ENCODE measurements around the gene SLIT1. TPM values are rescaled to one million over a fixed set of nuclear protein-coding genes. Genes with fewer than 3 reads are reported as not detected.

The SLIT1 gene
- total and polyA plus RNA-seq, 2 donors (not counting 1 experiment from before 2014, with no cell fraction given) = 0.15 to 0.49 TPM

DNA sequence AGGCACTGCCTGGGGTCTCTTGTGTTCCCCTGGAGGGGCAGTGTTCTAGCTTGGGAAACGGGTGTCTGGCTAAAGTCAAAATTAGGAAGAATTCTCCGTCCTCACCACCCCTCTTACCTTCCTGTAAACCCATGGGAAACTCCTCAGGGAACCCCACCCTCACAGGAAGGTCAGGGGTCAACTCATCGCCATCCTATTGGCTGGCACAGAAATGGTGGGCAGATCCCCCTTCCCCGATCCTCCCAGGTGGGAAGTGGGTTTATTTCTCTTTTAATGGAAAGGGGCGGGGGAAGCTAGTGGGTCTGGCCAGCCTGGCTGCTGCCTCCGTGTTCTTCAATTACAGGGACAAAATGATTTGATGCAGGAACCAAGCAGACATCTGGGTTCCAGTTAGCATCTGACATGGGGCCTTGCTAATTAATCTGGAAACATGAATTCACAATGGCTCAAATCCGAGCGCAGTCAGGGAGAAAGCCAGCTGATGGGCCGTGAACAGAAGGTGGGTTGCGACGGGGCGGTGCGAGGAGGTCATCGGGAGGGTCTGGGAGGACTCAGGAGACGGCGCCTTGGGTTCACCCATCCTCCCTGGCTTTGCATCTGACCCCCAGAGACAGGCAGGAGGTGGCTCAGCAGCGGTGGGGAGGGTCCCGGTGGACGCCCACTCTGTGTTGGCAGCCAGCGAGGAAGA is 66.6 kb downstream of the SLIT1 start:
- H3K4me2 ChIP-seq (replicated peaks; ENCODE audit: low read depth, low read length, poor library complexity, severe bottlenecking) = no peak overlapping the region
- Mint-ChIP-seq H3K9me3 (ENCODE audit: insufficient read depth) (no peaks in the 10 kb centered on the region), H3K27ac (no peak overlapping the region), H3K4me3 (no peak overlapping the region), H3K27me3 (peaks cover 34% of the 10 kb centered on the region), H3K4me1 (no peaks in the 10 kb centered on the region)
- no peak for ATAC-seq (ENCODE audit: low read depth)
- no peak overlapping the region for H3K27ac ChIP-seq (ENCODE audit: low read length in 2 of 2)
- H4K20me1 ChIP-seq (ENCODE audit: control insufficient read depth, insufficient read depth, low read length, poor library complexity, severe bottlenecking) = no peaks in the 10 kb centered on the region
- peaks cover 0 to 12% (median under 1%) of the 10 kb centered on the region in 4 experiments for H3K27me3 ChIP-seq (replicated peaks in 1 of 4; ENCODE audit: control extremely low read depth in 1 of 4, control insufficient read depth in 3 of 4, insufficient read depth in 4 of 4, low read length in 3 of 4)
- H3K4me1 ChIP-seq (ENCODE audit: control insufficient read depth in 2 of 2, insufficient read depth in 2 of 2, low read length in 2 of 2) = no peaks in the 10 kb centered on the region
- ChIA-PET CTCF (interaction anchor here (1.0 kb wide), 1 partner anchor 46 kb away, joined by 4 read pairs; no protein-coding TSS in a partner anchor), POLR2A (no interaction called here)
- no peaks in the 10 kb centered on the region for H3K9me3 ChIP-seq (ENCODE audit: control extremely low read depth in 1 of 3, control insufficient read depth in 2 of 3, insufficient read depth in 1 of 3, low read length in 2 of 3)
- H3K9ac ChIP-seq (ENCODE audit: low read length) = no peak overlapping the region
- no peak overlapping the region for H3K4me3 ChIP-seq (ENCODE audit: control extremely low read depth in 1 of 5, extremely low read depth in 1 of 5, insufficient read depth in 1 of 5, low read depth in 2 of 5, low read length in 4 of 5)
- DNase-seq = no peak
- TF ChIP-seq, protein P1, sequence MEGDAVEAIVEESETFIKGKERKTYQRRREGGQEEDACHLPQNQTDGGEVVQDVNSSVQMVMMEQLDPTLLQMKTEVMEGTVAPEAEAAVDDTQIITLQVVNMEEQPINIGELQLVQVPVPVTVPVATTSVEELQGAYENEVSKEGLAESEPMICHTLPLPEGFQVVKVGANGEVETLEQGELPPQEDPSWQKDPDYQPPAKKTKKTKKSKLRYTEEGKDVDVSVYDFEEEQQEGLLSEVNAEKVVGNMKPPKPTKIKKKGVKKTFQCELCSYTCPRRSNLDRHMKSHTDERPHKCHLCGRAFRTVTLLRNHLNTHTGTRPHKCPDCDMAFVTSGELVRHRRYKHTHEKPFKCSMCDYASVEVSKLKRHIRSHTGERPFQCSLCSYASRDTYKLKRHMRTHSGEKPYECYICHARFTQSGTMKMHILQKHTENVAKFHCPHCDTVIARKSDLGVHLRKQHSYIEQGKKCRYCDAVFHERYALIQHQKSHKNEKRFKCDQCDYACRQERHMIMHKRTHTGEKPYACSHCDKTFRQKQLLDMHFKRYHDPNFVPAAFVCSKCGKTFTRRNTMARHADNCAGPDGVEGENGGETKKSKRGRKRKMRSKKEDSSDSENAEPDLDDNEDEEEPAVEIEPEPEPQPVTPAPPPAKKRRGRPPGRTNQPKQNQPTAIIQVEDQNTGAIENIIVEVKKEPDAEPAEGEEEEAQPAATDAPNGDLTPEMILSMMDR (IDR thresholded peaks at IDR 0.05) = no peak
- no peak for TF ChIP-seq EZH2 (IDR thresholded peaks at IDR 0.05; ENCODE audit: borderline replicate concordance, insufficient read depth, low read depth, low read length, poor library complexity, severe bottlenecking)
- H3K79me2 ChIP-seq (ENCODE audit: control insufficient read depth, insufficient read depth, low read length) = no peaks in the 10 kb centered on the region
- intact Hi-C loops (cut with micrococcal nuclease) = no loop called here
- H3K36me3 ChIP-seq (replicated peaks in 1 of 2; ENCODE audit: control extremely low read depth in 1 of 2, control insufficient read depth in 1 of 2, extremely low read depth in 1 of 2, insufficient read depth in 2 of 2, low read length in 1 of 2) = no peaks in the 10 kb centered on the region
- H2AFZ ChIP-seq (ENCODE audit: insufficient read depth, low read depth, low read length, poor library complexity, severe bottlenecking) = no peak overlapping the region
- 80% methylated on average over 17 of the region's 20 CpGs for WGBS (ENCODE audit: insufficient coverage)

GRCh38 chr10:97117372-97117771 is 68.4 kb downstream of the SLIT1 start:
- Histone ChIP-seq H3K9ac (ENCODE audit: low read length) (no peak overlapping the region), H3K36me3 (replicated peaks in 1 of 2; ENCODE audit: control extremely low read depth in 1 of 2, control insufficient read depth in 1 of 2, extremely low read depth in 1 of 2, insufficient read depth in 2 of 2, low read length in 1 of 2) (no peaks in the 10 kb centered on the region), H3K27me3 (replicated peaks in 1 of 4; ENCODE audit: control extremely low read depth in 1 of 4, control insufficient read depth in 3 of 4, insufficient read depth in 4 of 4, low read length in 3 of 4) (peaks cover 0 to 12% (median under 1%) of the 10 kb centered on the region in 4 experiments), H3K4me2 (replicated peaks; ENCODE audit: low read depth, low read length, poor library complexity, severe bottlenecking) (no peak overlapping the region), H3K4me3 (ENCODE audit: control extremely low read depth in 1 of 5, extremely low read depth in 1 of 5, insufficient read depth in 1 of 5, low read depth in 2 of 5, low read length in 4 of 5) (no peak overlapping the region), H2AFZ (ENCODE audit: insufficient read depth, low read depth, low read length, poor library complexity, severe bottlenecking) (no peak overlapping the region), H3K9me3 (ENCODE audit: control extremely low read depth in 1 of 3, control insufficient read depth in 2 of 3, insufficient read depth in 1 of 3, low read length in 2 of 3) (no peaks in the 10 kb centered on the region), H3K27ac (ENCODE audit: low read length in 2 of 2) (no peak overlapping the region), H4K20me1 (ENCODE audit: control insufficient read depth, insufficient read depth, low read length, poor library complexity, severe bottlenecking) (no peaks in the 10 kb centered on the region), H3K79me2 (ENCODE audit: control insufficient read depth, insufficient read depth, low read length) (no peaks in the 10 kb centered on the region), H3K4me1 (ENCODE audit: control insufficient read depth in 2 of 2, insufficient read depth in 2 of 2, low read length in 2 of 2) (no peaks in the 10 kb centered on the region)
- H3K9me3 Mint-ChIP-seq (ENCODE audit: insufficient read depth) = no peaks in the 10 kb centered on the region
- no peak overlapping the region for H3K4me3 Mint-ChIP-seq
- DNase-seq (no peak), ATAC-seq (ENCODE audit: low read depth) (no peak)
- peaks cover 34% of the 10 kb centered on the region for H3K27me3 Mint-ChIP-seq
- H3K4me1 Mint-ChIP-seq = no peaks in the 10 kb centered on the region
- intact Hi-C loops (cut with micrococcal nuclease) = no loop called here
- CTCF ChIA-PET = no interaction called here
- no peak for TF ChIP-seq EZH2 (IDR thresholded peaks at IDR 0.05; ENCODE audit: borderline replicate concordance, insufficient read depth, low read depth, low read length, poor library complexity, severe bottlenecking)
- TF ChIP-seq, protein P1 (IDR thresholded peaks at IDR 0.05) = no peak
- no peak overlapping the region for H3K27ac Mint-ChIP-seq
- WGBS (ENCODE audit: insufficient coverage) = no CpG with 5 or more reads among the region's 3 CpGs
- POLR2A ChIA-PET = no interaction called here
